GM12891 (cell line): ENCODE data around the gene MEGF6.

Experiments
- POLR2A ChIP-seq: IDR thresholded peaks from 2 replicates; pipeline ENCODE4 v1.6.1; 2011; ENCODE audit warnings: low read depth, low read length, control low read depth
- POLR2AphosphoS5 ChIP-seq: IDR thresholded peaks from 2 replicates; pipeline ENCODE4 v1.6.1; 2011; ENCODE audit warnings: low read depth, low read length, control low read depth
- TAF1 ChIP-seq: IDR thresholded peaks from 2 replicates; pipeline ENCODE4 v1.6.1; 2011; ENCODE audit warnings: low read depth, low read length, control low read depth

DNA sequence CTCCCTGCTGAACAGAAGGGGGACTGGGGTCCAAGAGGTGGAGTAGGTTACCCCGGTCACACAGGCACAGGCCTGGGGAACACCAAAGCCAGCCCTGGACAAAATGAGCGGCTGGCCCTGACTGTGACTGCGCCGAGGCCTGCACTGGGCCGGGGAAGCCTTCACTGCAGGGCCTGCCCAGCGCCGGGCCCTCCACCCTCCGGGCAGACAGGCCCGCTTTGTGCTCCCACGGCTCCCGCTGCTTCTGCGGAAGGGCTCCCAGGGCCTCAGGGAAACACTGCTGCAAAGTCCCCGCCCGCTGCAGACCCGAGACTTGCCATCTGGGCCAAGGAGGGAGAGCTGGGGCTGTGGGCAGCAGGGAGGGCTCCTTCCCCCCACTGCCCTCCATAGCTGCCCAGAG, 35.3 kb downstream of the MEGF6 start:
- no peak for TF ChIP-seq POLR2A
- no peak for TF ChIP-seq TAF1
- no peak for TF ChIP-seq POLR2AphosphoS5
